Thoracic aorta (tissue), 2 donors: ENCODE results near the gene BCL2L1. TPM values are rescaled to one million over a fixed set of nuclear protein-coding genes. Genes with fewer than 3 reads are reported as not detected.

Experiments used
- ATAC-seq: fragments of 150-250 bp; one replicate; pipeline ENCODE4 v1.8.0; 2017; ENCODE audit warnings: low read depth; ENCODE audit not compliant: insufficient number of reproducible peaks, low FRiP score
- DNase-seq: peaks from one replicate; pipeline ENCODE4 v3.0.0-alpha.2; 2020; ENCODE audit warnings: low spot score
- H3K27ac ChIP-seq, 2 donors: fragments of 200-600 bp; sonication (generic); 1 replicate in 1 of 2; 2 replicates in 1 of 2; pipeline ENCODE4 v1.5.1; 2016; ENCODE audit warnings: mild to moderate bottlenecking in 2 of 2, moderate library complexity in 2 of 2
- H3K27me3 ChIP-seq: fragments of 200-600 bp; sonication (generic); replicated peaks from 2 replicates; pipeline ENCODE4 v1.6.0; 2016; ENCODE audit warnings: mild to moderate bottlenecking; ENCODE audit not compliant: insufficient read depth
- H3K36me3 ChIP-seq: fragments of 200-600 bp; sonication (generic); one replicate; pipeline ENCODE4 v1.5.1; 2016
- H3K4me1 ChIP-seq, 2 donors: fragments of 200-600 bp; sonication (generic); 1 replicate in 1 of 2; 2 replicates in 1 of 2; pipeline versions ENCODE4 v1.5.1 to v1.6.0; 2016; ENCODE audit warnings: low read depth in 2 of 2, mild to moderate bottlenecking in 1 of 2; ENCODE audit not compliant: control insufficient read depth in 1 of 2
- H3K4me3 ChIP-seq: fragments of 200-600 bp; sonication (generic); 2 replicates; pipeline ENCODE4 v1.5.1; 2016; ENCODE audit warnings: mild to moderate bottlenecking
- H3K9me3 ChIP-seq: fragments of 200-600 bp; sonication (generic); 2 replicates; pipeline ENCODE4 v1.5.1; 2016
- total RNA-seq, 2 donors: library from RNA; depleted of rRNA; stranded (reverse); fragments of >200 nt; gene quantifications; one replicate each; pipeline versions ENCODE4 v1.1.0 to v1.2.3, GENCODE V29; 2016
- TF ChIP-seq, protein P1 (sequence below): fragments of 200-600 bp; sonication (generic); IDR thresholded peaks from one replicate; pipeline ENCODE4 v1.5.1; 2019; ENCODE audit warnings: antibody characterized with exemption

BCL2L1 gene
- total RNA-seq, 2 donors from 2014 or later: 137 to 187 TPM

DNA sequence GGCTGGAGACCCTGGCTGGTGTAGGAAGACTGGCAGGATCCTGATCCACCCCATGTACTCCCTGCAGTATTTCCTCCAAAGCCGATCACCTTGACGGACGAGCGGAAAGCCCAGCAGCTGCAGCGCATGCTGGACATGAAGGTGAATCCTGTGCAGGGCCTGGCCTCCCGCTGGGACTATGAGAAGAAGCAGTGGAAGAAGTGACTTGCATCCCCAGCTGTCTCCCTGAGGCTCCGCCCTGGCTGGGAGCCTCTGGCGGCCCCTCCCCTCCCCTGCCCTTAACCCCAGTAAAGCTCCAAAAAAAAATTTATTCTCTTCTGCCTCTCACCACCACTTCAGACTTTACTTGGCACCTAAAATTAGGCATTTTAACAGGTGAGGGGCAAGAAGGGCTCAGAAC is 78.0 kb downstream of the BCL2L1 start:
- Histone ChIP-seq H3K36me3 (no peaks in the 10 kb centered on the region), H3K27ac (no peak overlapping the region), H3K27me3 (no peaks in the 10 kb centered on the region), H3K4me3 (no peak overlapping the region), H3K9me3 (no peaks in the 10 kb centered on the region), H3K4me1 (no peaks in the 10 kb centered on the region)
- TF ChIP-seq, protein P1, sequence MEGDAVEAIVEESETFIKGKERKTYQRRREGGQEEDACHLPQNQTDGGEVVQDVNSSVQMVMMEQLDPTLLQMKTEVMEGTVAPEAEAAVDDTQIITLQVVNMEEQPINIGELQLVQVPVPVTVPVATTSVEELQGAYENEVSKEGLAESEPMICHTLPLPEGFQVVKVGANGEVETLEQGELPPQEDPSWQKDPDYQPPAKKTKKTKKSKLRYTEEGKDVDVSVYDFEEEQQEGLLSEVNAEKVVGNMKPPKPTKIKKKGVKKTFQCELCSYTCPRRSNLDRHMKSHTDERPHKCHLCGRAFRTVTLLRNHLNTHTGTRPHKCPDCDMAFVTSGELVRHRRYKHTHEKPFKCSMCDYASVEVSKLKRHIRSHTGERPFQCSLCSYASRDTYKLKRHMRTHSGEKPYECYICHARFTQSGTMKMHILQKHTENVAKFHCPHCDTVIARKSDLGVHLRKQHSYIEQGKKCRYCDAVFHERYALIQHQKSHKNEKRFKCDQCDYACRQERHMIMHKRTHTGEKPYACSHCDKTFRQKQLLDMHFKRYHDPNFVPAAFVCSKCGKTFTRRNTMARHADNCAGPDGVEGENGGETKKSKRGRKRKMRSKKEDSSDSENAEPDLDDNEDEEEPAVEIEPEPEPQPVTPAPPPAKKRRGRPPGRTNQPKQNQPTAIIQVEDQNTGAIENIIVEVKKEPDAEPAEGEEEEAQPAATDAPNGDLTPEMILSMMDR: no peak
- ATAC-seq: no peak
- no peak for DNase-seq

DNA sequence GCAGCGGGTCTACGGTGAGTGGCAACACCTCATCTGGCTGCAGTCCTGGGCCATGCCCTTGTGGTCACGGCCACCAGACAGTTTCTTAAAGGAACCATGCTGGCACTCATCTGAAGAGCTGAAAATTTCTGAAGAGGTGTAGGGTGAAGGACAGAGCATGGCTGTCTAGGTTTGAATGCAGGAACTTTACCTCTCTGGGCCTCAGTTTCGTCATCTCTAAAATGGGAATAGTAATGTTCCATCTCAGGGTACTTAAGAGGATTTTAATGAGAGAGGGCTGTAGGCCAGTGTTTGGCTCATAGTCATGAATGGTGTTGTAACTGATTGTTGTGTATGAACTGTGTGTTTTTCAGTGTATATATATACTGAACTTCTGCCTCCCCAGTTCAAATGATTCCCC is 79.1 kb downstream of the BCL2L1 start:
- no peaks in the 10 kb centered on the region for H3K9me3 ChIP-seq
- DNase-seq: no peak
- TF ChIP-seq, protein P1: no peak
- no peak for ATAC-seq
- no peaks in the 10 kb centered on the region for H3K27me3 ChIP-seq
- H3K27ac ChIP-seq: no peak overlapping the region
- no peaks in the 10 kb centered on the region for H3K4me1 ChIP-seq
- no peaks in the 10 kb centered on the region for H3K36me3 ChIP-seq
- H3K4me3 ChIP-seq: no peak overlapping the region

DNA sequence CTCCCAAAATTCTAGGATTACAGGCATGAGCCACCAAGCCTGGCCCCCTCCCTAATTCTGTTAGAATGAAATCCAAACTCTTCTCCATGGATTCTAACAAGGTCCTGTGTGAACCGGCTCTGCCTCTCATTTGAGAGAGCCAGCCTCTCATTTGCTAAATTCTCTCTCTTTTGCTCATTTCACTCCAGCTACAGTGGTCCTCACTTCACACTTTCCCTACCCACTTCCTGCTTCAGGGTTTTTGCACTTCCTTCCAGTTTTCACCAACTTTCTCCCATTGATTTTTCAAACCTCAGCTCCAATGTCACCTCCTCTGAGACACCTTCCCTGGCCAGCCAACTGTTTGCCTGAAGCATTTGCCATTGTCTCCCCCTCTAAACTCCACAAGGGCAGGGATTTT is 79.8 kb downstream of the BCL2L1 start:
- no peaks in the 10 kb centered on the region for H3K27me3 ChIP-seq
- TF ChIP-seq, protein P1: no peak
- no peak overlapping the region for H3K4me3 ChIP-seq
- no peak for DNase-seq
- H3K27ac ChIP-seq: no peak overlapping the region
- no peaks in the 10 kb centered on the region for H3K4me1 ChIP-seq
- no peak for ATAC-seq
- no peaks in the 10 kb centered on the region for H3K9me3 ChIP-seq
- no peaks in the 10 kb centered on the region for H3K36me3 ChIP-seq

DNA sequence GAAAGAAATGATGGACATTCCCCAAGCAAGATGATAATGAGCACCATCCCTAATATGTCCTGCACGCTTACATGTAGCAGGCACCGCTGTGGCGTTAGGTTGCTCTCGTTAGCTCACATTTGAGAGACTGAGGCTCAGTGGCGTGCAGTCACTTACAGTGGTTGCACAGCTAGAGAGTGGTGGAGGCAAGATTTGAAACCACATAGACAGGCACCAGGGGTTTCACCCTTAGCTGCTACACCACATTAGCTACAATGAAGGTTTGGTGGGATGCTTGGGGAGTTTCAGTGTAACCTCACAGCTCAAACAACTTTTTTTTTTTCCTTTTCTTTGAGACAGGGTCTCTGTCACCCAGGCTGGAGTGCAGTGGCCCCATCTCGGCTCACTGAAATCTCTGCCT is 81.3 kb downstream of the BCL2L1 start:
- no peak overlapping the region for H3K27ac ChIP-seq
- no peaks in the 10 kb centered on the region for H3K36me3 ChIP-seq
- no peaks in the 10 kb centered on the region for H3K9me3 ChIP-seq
- H3K27me3 ChIP-seq: no peaks in the 10 kb centered on the region
- H3K4me3 ChIP-seq: no peak overlapping the region
- no peaks in the 10 kb centered on the region for H3K4me1 ChIP-seq
- ATAC-seq (no peak), DNase-seq (no peak)
- TF ChIP-seq, protein P1: no peak

DNA sequence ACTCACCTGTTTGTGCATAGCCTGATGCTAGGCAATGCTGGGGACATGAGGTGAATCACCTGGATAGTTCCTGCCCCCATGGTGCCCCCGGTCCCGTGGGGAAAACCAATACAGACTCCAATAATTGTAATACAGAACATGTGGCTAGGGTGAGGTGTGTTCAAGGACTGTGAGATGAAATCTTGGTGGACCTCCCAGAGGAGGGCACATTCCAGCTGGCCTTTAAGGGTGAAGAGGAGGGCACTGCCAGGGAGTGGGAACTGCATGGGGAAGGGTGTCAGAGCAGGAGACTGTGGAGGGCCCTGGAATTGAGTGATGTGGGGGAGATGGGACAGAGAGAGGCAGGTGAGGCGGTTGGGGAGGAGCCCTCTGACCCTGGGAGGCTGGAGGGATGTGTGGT is 82.4 kb downstream of the BCL2L1 start:
- H3K4me3 ChIP-seq: no peak overlapping the region
- ATAC-seq: no peak

More for the DNA sequence above, 82.4 kb downstream of the BCL2L1 start:
- H3K9me3 ChIP-seq: no peaks in the 10 kb centered on the region
- H3K36me3 ChIP-seq: no peaks in the 10 kb centered on the region
- H3K27me3 ChIP-seq: no peaks in the 10 kb centered on the region
- DNase-seq: no peak
- H3K27ac ChIP-seq: no peak overlapping the region
- H3K4me1 ChIP-seq: no peaks in the 10 kb centered on the region
- TF ChIP-seq, protein P1: no peak
